Skin epidermis (tissue), 12 donors: ENCODE results near the gene CIDEC.
"Not testable (repeated sequence)": the region's sequence is repeated elsewhere in the genome, so short reads cannot be mapped to it uniquely, and the experiment has no call there.

Experiments
- H3K27ac ChIP-seq, 21 experiments: fragments of 200-600 bp; sonication (generic) in 11 of 21; one replicate each; pipeline ENCODE4 v1.5.0; 2020; ENCODE audit warnings: mild to moderate bottlenecking in 3 of 21, inconsistent platforms in 2 of 21, moderate library complexity in 2 of 21
- H3K4me3 ChIP-seq, 7 experiments: fragments of 200-600 bp; sonication (generic) in 2 of 7; one replicate each; pipeline ENCODE4 v1.5.0; 2020; ENCODE audit warnings: inconsistent platforms in 2 of 7, mild to moderate bottlenecking in 2 of 7, moderate library complexity in 1 of 7

The CIDEC gene

GRCh38 chr3:9854291-9854940 lies 25.6 kb downstream of the CIDEC start:
- H3K27ac ChIP-seq, H3K4me3 ChIP-seq: not testable (repeated sequence)

GRCh38 chr3:9852528-9852927 lies 27.5 kb downstream of the CIDEC start:
- H3K27ac ChIP-seq, result no peak overlapping the region
- no peak overlapping the region for H3K4me3 ChIP-seq

GRCh38 chr3:9851926-9852325 lies 28.1 kb downstream of the CIDEC start:
- not testable (repeated sequence) for H3K27ac ChIP-seq, H3K4me3 ChIP-seq

- H3K27ac ChIP-seq, result peak overlapping the region in 1 of 21 experiments; percentile 27
- H3K4me3 ChIP-seq, result not testable (repeated sequence)
These were observed 28.7 kb downstream of the CIDEC start for GRCh38 chr3:9851383-9851782.

- H3K4me3 ChIP-seq, result not testable (repeated sequence)
These were observed 31.2 kb downstream of the CIDEC start for GRCh38 chr3:9848860-9849259.

GRCh38 chr3:9847870-9848269 lies 32.2 kb downstream of the CIDEC start:
- H3K27ac ChIP-seq, H3K4me3 ChIP-seq: not testable (repeated sequence)

More at GRCh38 chr3:9848860-9849259, 31.2 kb downstream of the CIDEC start:
- H3K27ac ChIP-seq, result not testable (repeated sequence)

- Histone ChIP-seq H3K27ac (no peak overlapping the region), H3K4me3 (no peak overlapping the region)
These were observed 33.0 kb downstream of the CIDEC start for GRCh38 chr3:9846931-9847488.

GRCh38 chr3:9846231-9846630 lies 33.8 kb downstream of the CIDEC start:
- no peak overlapping the region for H3K4me3 ChIP-seq
- H3K27ac ChIP-seq, result no peak overlapping the region

- peak within 1 kb of the TSS; percentile 28 to 91 (median 80) for H3K27ac ChIP-seq
- peak within 1 kb of the TSS; percentile 55 to 91 (median 74) for H3K4me3 ChIP-seq
These were observed 36.2 kb downstream of the CIDEC start, which contains the start of gene RPUSD3 for GRCh38 chr3:9843715-9844438. Gene RPUSD3 (minus strand): TSS chr3:9844008. CDS start chr3:9843990, 18 bp downstream.

GRCh38 chr3:9841015-9841414 lies 39.0 kb downstream of the CIDEC start:
- H3K27ac ChIP-seq, result no peak overlapping the region
- H3K4me3 ChIP-seq, result no peak overlapping the region

GRCh38 chr3:9838856-9839255 lies 41.2 kb downstream of the CIDEC start:
- no peak overlapping the region for H3K4me3 ChIP-seq
- H3K27ac ChIP-seq, result no peak overlapping the region

GRCh38 chr3:9837701-9838582 lies 42.1 kb downstream of the CIDEC start:
- Histone ChIP-seq H3K4me3 (no peak overlapping the region), H3K27ac (no peak overlapping the region)

GRCh38 chr3:9834520-9835380 lies 45.3 kb downstream of the CIDEC start:
- Histone ChIP-seq H3K27ac (no peak overlapping the region), H3K4me3 (no peak overlapping the region)

GRCh38 chr3:9833078-9833477 lies 47.0 kb downstream of the CIDEC start:
- Histone ChIP-seq H3K4me3 (no peak overlapping the region), H3K27ac (no peak overlapping the region)

GRCh38 chr3:9831253-9831652 lies 48.8 kb downstream of the CIDEC start:
- Histone ChIP-seq H3K27ac (no peak overlapping the region), H3K4me3 (no peak overlapping the region)

- Histone ChIP-seq H3K27ac (no peak overlapping the region), H3K4me3 (no peak overlapping the region)
These were observed 51.0 kb downstream of the CIDEC start for GRCh38 chr3:9828801-9829755.

GRCh38 chr3:9826815-9827573 lies 53.1 kb downstream of the CIDEC start:
- Histone ChIP-seq H3K4me3 (no peak overlapping the region), H3K27ac (no peak overlapping the region)
